Testis (tissue), 3 donors: ENCODE results near the gene CPT1C. TPM values are rescaled to one million over a fixed set of nuclear protein-coding genes. Genes with fewer than 3 reads are reported as not detected.

Experiments
- DNase-seq: peaks from one replicate; pipeline ENCODE4 v3.0.0-alpha.2; 2019
- H3K27ac ChIP-seq, 2 donors: fragments of 200-600 bp; sonication (generic); one replicate each; pipeline ENCODE4 v1.5.1; 2019
- H3K27me3 ChIP-seq: fragments of 200-600 bp; sonication (generic); one replicate; pipeline ENCODE4 v1.5.1; 2019
- H3K36me3 ChIP-seq: fragments of 200-600 bp; sonication (generic); one replicate; pipeline ENCODE4 v1.5.1; 2017; ENCODE audit warnings: low read depth; ENCODE audit errors: missing control alignments
- H3K4me1 ChIP-seq: fragments of 200-600 bp; sonication (generic); one replicate; pipeline ENCODE4 v1.5.1; 2019
- H3K4me3 ChIP-seq, 2 donors: fragments of 200-600 bp; sonication (generic); one replicate each; pipeline ENCODE4 v1.5.1; 2017 to 2019
- H3K9me3 ChIP-seq: fragments of 200-600 bp; sonication (generic); one replicate; pipeline ENCODE4 v1.5.1; 2017
- CTCF ChIP-seq, 3 experiments: fragments of 450-650 bp in 2 of 3; fragments of 200-600 bp in 1 of 3; sonication (generic) in 1 of 3; IDR thresholded peaks; one replicate each; pipeline ENCODE4 v1.5.1; 2016 to 2019; ENCODE audit warnings: antibody characterized with exemption in 3 of 3, mild to moderate bottlenecking in 2 of 3, moderate library complexity in 1 of 3
- POLR2A ChIP-seq: fragments of 450-650 bp; IDR thresholded peaks from one replicate; pipeline ENCODE4 v1.6.1; 2017; ENCODE audit warnings: antibody characterized with exemption, mild to moderate bottlenecking, moderate library complexity
- WGBS, 2 donors: methylation state at CpG; one replicate each; pipeline ENCODE4 v1.1.5; 2018; 5-methylcytosine and 5-hydroxymethylcytosine counted together
- intact Hi-C: fragments of 100-400 bp; cut with DNase I; formaldehyde crosslinking; loops from one replicate; pipeline ENCODE4 v1.15.1; 2023; ENCODE audit warnings: low total_unique reads
- polyA plus RNA-seq: library from polyadenylated mRNA; stranded (reverse); fragments of 350-450 nt; fragmentation: Illumina TruSeq; extraction: RNeasy Lipid Tissue Mini Kit (QIAGEN cat#74804); gene quantifications from one replicate; pipeline ENCODE4 v1.2.3, GENCODE V29; 2014; ENCODE audit warnings: low read depth, low replicate concordance; ENCODE audit not compliant: insufficient read depth
- total RNA-seq, 2 donors: library from RNA; depleted of rRNA; stranded (reverse); fragments of >200 nt; gene quantifications; one replicate each; pipeline ENCODE4 v1.2.3, GENCODE V29; 2016

CPT1C gene
- total and polyA plus RNA-seq, 3 donors from 2014 or later, result 8.8 to 17.1 (median 9.8) TPM

DNA sequence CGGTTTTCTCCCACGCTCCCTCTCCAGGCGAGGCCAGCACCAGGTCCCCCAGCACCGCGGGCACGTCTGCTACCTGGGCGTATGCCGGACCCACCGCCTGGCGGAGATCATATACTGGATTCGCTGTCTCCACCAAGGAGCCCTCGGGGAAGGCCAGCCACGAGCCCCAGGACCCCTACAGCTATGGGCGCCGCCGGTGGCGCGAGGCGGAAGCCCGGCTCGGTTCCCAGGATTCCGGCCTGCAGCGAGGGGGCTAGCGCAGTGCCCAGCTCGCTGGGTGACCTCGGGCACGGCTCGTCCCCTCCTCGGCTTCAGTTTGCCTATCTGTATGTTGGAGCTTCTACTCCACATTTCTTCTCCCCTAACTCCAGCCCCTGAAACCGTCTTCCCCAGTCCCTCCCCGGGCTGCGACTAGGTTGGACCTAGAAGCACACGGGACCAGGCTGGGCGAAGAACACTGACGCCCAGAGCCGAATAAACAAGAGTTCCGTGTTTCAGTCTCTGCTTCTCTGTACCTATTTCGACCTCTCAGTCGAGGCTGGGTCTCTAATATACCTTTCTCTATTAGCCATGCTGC lies 749 bp upstream of the CPT1C start:
- 24 to 26% methylated on average over 30 to 39 of the region's 39 CpGs for WGBS, 2 donors
- peak overlapping the region; percentile 45 to 84 for H3K27ac ChIP-seq
- TF ChIP-seq POLR2A, result no peak
- peak in 1 of 3 experiments; percentile 7 for TF ChIP-seq CTCF (IDR thresholded peaks at IDR 0.05)
- H3K27me3 ChIP-seq, result no peaks in the 10 kb centered on the region
- no peaks in the 10 kb centered on the region for H3K36me3 ChIP-seq
- peaks cover 27% of the 10 kb centered on the region for H3K4me1 ChIP-seq
- intact Hi-C loops, result no loop called here
- no peaks in the 10 kb centered on the region for H3K9me3 ChIP-seq
- DNase-seq, result no peak
- peak overlapping the region; percentile 47 to 56 for H3K4me3 ChIP-seq

- H3K4me3 ChIP-seq, result peak overlapping the region; percentile 47 to 56
- TF ChIP-seq CTCF (IDR thresholded peaks at IDR 0.05), result no peak
- TF ChIP-seq POLR2A, result no peak
- H3K4me1 ChIP-seq, result peaks cover 16% of the 10 kb centered on the region
- no peaks in the 10 kb centered on the region for H3K9me3 ChIP-seq
- WGBS, 2 donors, result 9 to 16% methylated on average over 34 to 39 of the region's 39 CpGs
- peak overlapping the region in 1 of 2 donors; percentile 84 for H3K27ac ChIP-seq
- intact Hi-C loops, result no loop called here
- H3K27me3 ChIP-seq, result no peaks in the 10 kb centered on the region
- DNase-seq, result peak; percentile 69
- no peaks in the 10 kb centered on the region for H3K36me3 ChIP-seq
Observed at GRCh38 chr19:49691243-49692146, 579 bp downstream of the CPT1C start.

GRCh38 chr19:49692147-49692506 lies 1.2 kb downstream of the CPT1C start:
- Histone ChIP-seq H3K36me3 (no peaks in the 10 kb centered on the region), H3K4me1 (peaks cover 16% of the 10 kb centered on the region), H3K9me3 (no peaks in the 10 kb centered on the region), H3K27me3 (no peaks in the 10 kb centered on the region), H3K4me3 (peak overlapping the region; percentile 47 to 56), H3K27ac (no peak overlapping the region)
- no peak for DNase-seq
- TF ChIP-seq POLR2A (no peak), CTCF (IDR thresholded peaks at IDR 0.05) (no peak)
- WGBS, 2 donors, result 45% methylated on average over 7 to 16 of the region's 16 CpGs
- intact Hi-C loops, result no loop called here

DNA sequence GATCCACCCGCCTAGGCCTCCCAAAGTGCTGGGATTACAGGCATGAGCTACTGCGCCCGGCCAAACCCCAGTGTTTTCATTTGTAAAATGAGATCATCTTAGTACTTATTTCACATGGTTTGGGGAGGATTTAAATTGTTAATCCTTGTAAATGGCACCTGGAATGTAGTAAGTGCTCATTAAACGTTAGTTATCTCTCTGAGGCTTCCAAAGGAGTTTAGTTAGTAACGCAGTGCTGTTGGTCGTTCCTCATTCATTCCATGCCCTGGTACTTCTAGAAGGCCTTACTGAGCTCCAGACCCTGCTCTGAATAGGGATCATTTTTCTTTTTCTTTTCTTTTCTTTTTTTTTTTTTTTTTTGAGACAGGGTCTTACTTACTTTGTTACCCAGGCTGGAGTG lies 5.2 kb downstream of the CPT1C start:
- no peaks in the 10 kb centered on the region for H3K27me3 ChIP-seq
- no peaks in the 10 kb centered on the region for H3K9me3 ChIP-seq
- no peak overlapping the region for H3K4me3 ChIP-seq
- no peak for DNase-seq
- no peak overlapping the region for H3K27ac ChIP-seq
- H3K4me1 ChIP-seq, result peaks cover 6% of the 10 kb centered on the region
- intact Hi-C loops, result no loop called here
- 94 to 96% methylated on average over 6 of the region's 6 CpGs for WGBS, 2 donors
- no peak for TF ChIP-seq POLR2A
- TF ChIP-seq CTCF (IDR thresholded peaks at IDR 0.05), result no peak
- H3K36me3 ChIP-seq, result no peaks in the 10 kb centered on the region
